Natural killer cell (primary cell): Measurements from ENCODE around the gene PKIB. TPM values are rescaled to one million over a fixed set of nuclear protein-coding genes. Genes with fewer than 3 reads are reported as not detected.

Experiments used
- ATAC-seq, 3 donors: fragments of 150-1000 bp in 2 of 3; fragments of 200-7000 bp in 1 of 3; cut with Tn5 transposase; 1 replicate in 1 of 3; 2 replicates in 2 of 3; pipeline ENCODE4 v1.10.0; 2021; ENCODE audit warnings: mild to moderate bottlenecking in 2 of 3, moderate library complexity in 2 of 3
- DNase-seq, 2 donors: peaks; one replicate each; pipeline versions ENCODE4 v3.0.0 to v3.0.0-alpha.2; 2013 to 2021; ENCODE audit warnings: mixed read lengths in 1 of 2
- H3K27ac ChIP-seq: one replicate; pipeline ENCODE4 v1.5.1; 2013; ENCODE audit warnings: mild to moderate bottlenecking, low read length
- H3K27me3 ChIP-seq: one replicate; pipeline ENCODE4 v1.6.1; 2013; ENCODE audit warnings: low read length; ENCODE audit not compliant: control insufficient read depth, insufficient read depth
- H3K36me3 ChIP-seq: one replicate; pipeline ENCODE4 v1.6.1; 2013; ENCODE audit warnings: low read length; ENCODE audit not compliant: control insufficient read depth, insufficient read depth
- H3K4me1 ChIP-seq: one replicate; pipeline ENCODE4 v1.6.1; 2013; ENCODE audit warnings: low read length; ENCODE audit not compliant: control insufficient read depth, insufficient read depth
- H3K4me3 ChIP-seq: one replicate; pipeline ENCODE4 v1.5.1; 2013; ENCODE audit warnings: low read length
- H3K9me3 ChIP-seq: one replicate; pipeline ENCODE4 v1.6.1; 2013; ENCODE audit warnings: low read length; ENCODE audit not compliant: control insufficient read depth, insufficient read depth
- H3K27ac Mint-ChIP-seq, 2 donors: one replicate each; pipeline ENCODE4 v1.8.0; 2022; ENCODE audit warnings: mild to moderate bottlenecking in 2 of 2, mixed read lengths in 2 of 2, moderate library complexity in 1 of 2
- H3K27me3 Mint-ChIP-seq, 2 donors: one replicate each; pipeline ENCODE4 v1.8.0; 2022; ENCODE audit warnings: low read depth in 2 of 2, mixed read lengths in 2 of 2
- H3K36me3 Mint-ChIP-seq: one replicate; pipeline ENCODE4 v1.8.0; 2022; ENCODE audit warnings: mixed read lengths
- H3K4me1 Mint-ChIP-seq, 2 donors: one replicate each; pipeline ENCODE4 v1.8.0; 2022; ENCODE audit warnings: mixed read lengths in 2 of 2
- H3K4me3 Mint-ChIP-seq: one replicate; pipeline ENCODE4 v1.8.0; 2022; ENCODE audit warnings: mild to moderate bottlenecking, moderate library complexity, mixed read lengths
- H3K9me3 Mint-ChIP-seq, 2 donors: one replicate each; pipeline ENCODE4 v1.8.0; 2022; ENCODE audit warnings: mixed read lengths in 2 of 2
- WGBS: methylation state at CpG from one replicate; pipeline ENCODE4 v1.1.7; 2013; ENCODE audit warnings: missing lambda C conversion rate; ENCODE audit not compliant: insufficient coverage; 5-methylcytosine and 5-hydroxymethylcytosine counted together
- intact Hi-C: fragments of 100-400 bp; cut with micrococcal nuclease; formaldehyde crosslinking; loops from one replicate; pipeline ENCODE4 v1.14.2; 2022
- total RNA-seq, 4 donors: library from RNA; stranded (reverse); fragments of 120-200 nt in 1 of 4; gene quantifications; one replicate each; pipeline versions ENCODE4 v1.2.3 to v1.2.4, GENCODE V29; 2013 to 2022
- TF ChIP-seq, protein P1 (sequence below): fragments of 200-600 bp; IDR thresholded peaks from one replicate; pipeline ENCODE4 v1.8.0; 2022; ENCODE audit warnings: antibody characterized with exemption

The PKIB gene
- total RNA-seq, 3 donors from 2014 or later (not counting 1 experiment from before 2014, with no cell fraction given), result 0.95 TPM; not detected in 2

DNA sequence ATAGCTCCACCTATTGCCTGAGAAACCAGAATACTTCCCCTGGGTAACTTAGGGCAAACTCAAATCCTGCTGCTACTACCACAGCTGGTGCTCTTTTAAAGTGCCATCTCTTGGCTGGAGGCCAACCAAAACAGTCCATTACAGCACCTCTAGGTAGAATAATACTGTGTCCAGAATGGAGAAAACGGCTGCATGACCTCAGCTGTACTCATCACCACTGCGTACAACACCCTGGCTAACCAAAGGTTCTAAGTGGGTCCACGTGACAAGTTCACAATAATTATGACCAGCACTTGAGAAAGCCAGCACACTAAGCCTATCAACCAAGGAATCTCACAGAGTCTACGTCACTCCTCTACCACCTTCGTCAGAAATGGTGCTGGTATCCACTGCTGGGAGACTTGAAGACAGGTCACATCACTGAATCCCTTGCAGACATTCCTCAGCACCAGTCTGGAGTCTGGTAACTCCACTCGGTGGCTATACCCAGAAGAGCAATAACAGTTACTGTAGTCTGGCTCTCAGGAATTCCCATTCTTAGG, 40.9 kb upstream of the PKIB start:
- TF ChIP-seq, protein P1, sequence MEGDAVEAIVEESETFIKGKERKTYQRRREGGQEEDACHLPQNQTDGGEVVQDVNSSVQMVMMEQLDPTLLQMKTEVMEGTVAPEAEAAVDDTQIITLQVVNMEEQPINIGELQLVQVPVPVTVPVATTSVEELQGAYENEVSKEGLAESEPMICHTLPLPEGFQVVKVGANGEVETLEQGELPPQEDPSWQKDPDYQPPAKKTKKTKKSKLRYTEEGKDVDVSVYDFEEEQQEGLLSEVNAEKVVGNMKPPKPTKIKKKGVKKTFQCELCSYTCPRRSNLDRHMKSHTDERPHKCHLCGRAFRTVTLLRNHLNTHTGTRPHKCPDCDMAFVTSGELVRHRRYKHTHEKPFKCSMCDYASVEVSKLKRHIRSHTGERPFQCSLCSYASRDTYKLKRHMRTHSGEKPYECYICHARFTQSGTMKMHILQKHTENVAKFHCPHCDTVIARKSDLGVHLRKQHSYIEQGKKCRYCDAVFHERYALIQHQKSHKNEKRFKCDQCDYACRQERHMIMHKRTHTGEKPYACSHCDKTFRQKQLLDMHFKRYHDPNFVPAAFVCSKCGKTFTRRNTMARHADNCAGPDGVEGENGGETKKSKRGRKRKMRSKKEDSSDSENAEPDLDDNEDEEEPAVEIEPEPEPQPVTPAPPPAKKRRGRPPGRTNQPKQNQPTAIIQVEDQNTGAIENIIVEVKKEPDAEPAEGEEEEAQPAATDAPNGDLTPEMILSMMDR, result no peak

DNA sequence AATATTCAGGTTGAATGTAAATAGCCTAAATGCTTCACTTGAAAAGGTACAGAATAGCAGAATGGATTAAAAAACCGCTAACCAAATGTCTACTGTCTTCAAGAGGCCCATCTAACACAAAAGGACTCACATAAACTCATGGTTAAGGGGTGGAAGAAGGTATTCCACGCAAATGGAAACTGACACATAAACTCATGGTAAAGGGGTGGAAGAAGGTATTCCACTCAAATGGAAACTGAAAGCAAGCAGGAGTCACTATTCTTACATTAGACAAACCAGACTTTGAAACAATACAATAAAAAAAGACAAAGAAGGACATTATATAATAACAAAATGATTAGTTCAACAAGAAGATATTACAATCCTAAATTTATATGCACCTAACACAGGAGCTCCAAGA, 38.3 kb upstream of the PKIB start:
- peaks cover 11 to 15% of the 10 kb centered on the region in 2 donors for H3K9me3 Mint-ChIP-seq
- H3K4me1 Mint-ChIP-seq, result no peaks in the 10 kb centered on the region
- Histone ChIP-seq H3K36me3 (no peaks in the 10 kb centered on the region), H3K9me3 (peaks cover 5% of the 10 kb centered on the region), H3K4me3 (no peak overlapping the region), H3K4me1 (no peaks in the 10 kb centered on the region), H3K27ac (no peak overlapping the region), H3K27me3 (no peaks in the 10 kb centered on the region)
- H3K27me3 Mint-ChIP-seq, result no peaks in the 10 kb centered on the region
- TF ChIP-seq, protein P1, result no peak
- intact Hi-C loops, result no loop called here
- DNase-seq, result no peak
- H3K36me3 Mint-ChIP-seq, result no peaks in the 10 kb centered on the region
- no CpG with 5 or more reads among the region's 2 CpGs for WGBS
- no peak overlapping the region for H3K27ac Mint-ChIP-seq
- no peak for ATAC-seq
- no peak overlapping the region for H3K4me3 Mint-ChIP-seq

More for the DNA sequence above, 40.9 kb upstream of the PKIB start:
- no peaks in the 10 kb centered on the region for H3K27me3 Mint-ChIP-seq
- peaks cover 8% of the 10 kb centered on the region in 2 donors for H3K9me3 Mint-ChIP-seq
- H3K36me3 ChIP-seq, result no peaks in the 10 kb centered on the region
- DNase-seq (no peak), ATAC-seq (no peak)
- intact Hi-C loops, result no loop called here
- H3K27ac ChIP-seq, result no peak overlapping the region
- no peak overlapping the region for H3K27ac Mint-ChIP-seq
- peaks cover 5% of the 10 kb centered on the region for H3K9me3 ChIP-seq
- no peak overlapping the region for H3K4me3 ChIP-seq
- H3K36me3 Mint-ChIP-seq, result no peaks in the 10 kb centered on the region
- no peaks in the 10 kb centered on the region for H3K4me1 Mint-ChIP-seq
- 87% methylated on average over 5 of the region's 6 CpGs for WGBS
- H3K4me3 Mint-ChIP-seq, result no peak overlapping the region
- no peaks in the 10 kb centered on the region for H3K27me3 ChIP-seq
- H3K4me1 ChIP-seq, result no peaks in the 10 kb centered on the region

DNA sequence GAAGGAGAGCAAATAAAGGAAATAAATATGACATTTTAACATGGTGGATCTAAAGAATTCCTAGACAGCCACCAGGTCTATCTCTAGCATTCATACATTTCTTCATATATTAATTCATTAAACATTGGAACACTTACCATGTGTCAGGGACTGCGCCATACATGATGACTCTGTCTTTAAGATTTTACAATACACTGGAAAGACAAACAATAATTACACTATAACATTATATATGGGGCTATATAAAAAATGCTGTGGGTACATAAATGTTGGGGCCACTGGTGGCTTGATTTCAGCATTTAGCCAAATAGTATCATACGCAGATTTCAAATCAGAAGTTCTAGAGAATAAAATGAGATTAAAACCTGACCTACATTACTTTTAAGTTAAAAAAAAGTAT, 33.3 kb upstream of the PKIB start:
- Mint-ChIP-seq H3K27ac (no peak overlapping the region), H3K4me1 (no peaks in the 10 kb centered on the region), H3K9me3 (peaks cover 9 to 16% of the 10 kb centered on the region in 2 donors), H3K27me3 (no peaks in the 10 kb centered on the region), H3K4me3 (no peak overlapping the region), H3K36me3 (no peaks in the 10 kb centered on the region)
- WGBS, result no CpG with 5 or more reads among the region's 2 CpGs
- TF ChIP-seq, protein P1, result no peak
- Histone ChIP-seq H3K9me3 (no peaks in the 10 kb centered on the region), H3K27ac (no peak overlapping the region), H3K36me3 (no peaks in the 10 kb centered on the region), H3K27me3 (no peaks in the 10 kb centered on the region), H3K4me1 (no peaks in the 10 kb centered on the region), H3K4me3 (no peak overlapping the region)
- ATAC-seq (no peak), DNase-seq (no peak)
- intact Hi-C loops, result no loop called here

DNA sequence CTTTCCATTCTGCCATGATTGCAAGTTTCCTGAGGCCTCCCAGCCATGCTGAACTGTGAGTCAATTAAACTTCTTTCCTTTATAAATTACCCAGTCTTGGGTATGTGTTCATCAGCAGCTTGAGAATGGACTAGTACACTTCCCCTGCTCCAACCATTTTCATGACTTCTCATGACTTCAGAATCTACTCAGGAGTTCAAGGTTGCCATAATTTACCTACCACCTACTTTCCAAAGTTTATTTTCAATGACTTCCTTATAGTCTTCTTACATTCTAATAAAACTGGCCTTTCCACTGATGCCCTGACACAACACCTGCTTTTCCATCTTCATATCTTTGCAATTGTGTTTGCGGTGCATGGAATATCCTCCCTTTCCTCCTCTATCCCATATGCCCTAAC, 31.2 kb upstream of the PKIB start:
- Histone ChIP-seq H3K4me1 (no peaks in the 10 kb centered on the region), H3K27me3 (no peaks in the 10 kb centered on the region), H3K9me3 (no peaks in the 10 kb centered on the region), H3K4me3 (no peak overlapping the region), H3K36me3 (no peaks in the 10 kb centered on the region), H3K27ac (no peak overlapping the region)
- H3K36me3 Mint-ChIP-seq, result no peaks in the 10 kb centered on the region
- no peaks in the 10 kb centered on the region for H3K27me3 Mint-ChIP-seq
- intact Hi-C loops, result no loop called here
- TF ChIP-seq, protein P1, result no peak
- H3K27ac Mint-ChIP-seq, result no peak overlapping the region
- H3K4me1 Mint-ChIP-seq, result no peaks in the 10 kb centered on the region
- no peak overlapping the region for H3K4me3 Mint-ChIP-seq
- no peak for ATAC-seq
- DNase-seq, result no peak
- H3K9me3 Mint-ChIP-seq, result peaks cover 6 to 13% of the 10 kb centered on the region in 2 donors
- 89% methylated on average over 1 of the region's 1 CpG for WGBS
